ENCODE measurements around the gene AHNAK2.
"Not testable (repeated sequence)": the region's sequence is repeated elsewhere in the genome, so short reads cannot be mapped to it uniquely, and the experiment has no call there.

GRCh38 chr14:104944436-104945205 is 33.6 kb downstream of the AHNAK2 start:
- TF ChIP-seq CTCF (IDR thresholded peaks at IDR 0.05; ENCODE audit: low read length); EZH2phosphoT487 (IDR thresholded peaks at IDR 0.05; ENCODE audit: low read length); EZH2 (optimal IDR thresholded peaks at IDR 0.05; ENCODE audit: low read depth, low read length): not testable (repeated sequence)

Data from MM.1S (cell line).